Prostate gland (tissue), 2 donors: Measurements from ENCODE around the gene CHAC2.

Experiments
- CTCF ChIP-seq, 4 experiments: fragments of 200-600 bp in 2 of 4; fragments of 450-650 bp in 2 of 4; sonication (generic) in 2 of 4; IDR thresholded peaks; 1 replicate in 3 of 4; 2 replicates in 1 of 4; pipeline ENCODE4 v1.5.1; 2016 to 2019; ENCODE audit warnings: antibody characterized with exemption in 4 of 4, mild to moderate bottlenecking in 2 of 4, moderate library complexity in 2 of 4
- POLR2A ChIP-seq: fragments of 450-650 bp; IDR thresholded peaks from one replicate; pipeline ENCODE4 v1.6.1; 2016; ENCODE audit warnings: antibody characterized with exemption, mild to moderate bottlenecking
- POLR2AphosphoS5 ChIP-seq: sonication (generic); formaldehyde crosslinking; IDR thresholded peaks from one replicate; pipeline ENCODE4 v1.6.1; 2017; ENCODE audit warnings: antibody characterized with exemption

- TF ChIP-seq CTCF (IDR thresholded peaks at IDR 0.05) = no peak
- no peak for TF ChIP-seq POLR2AphosphoS5
- TF ChIP-seq POLR2A = no peak
Observed at GRCh38 chr2:53750041-53750768, 17.4 kb upstream of the CHAC2 start.
